Stimulated activated CD4-positive, alpha-beta T cell treated with anti-CD3 and anti-CD28 coated beads, TNF-alpha, amount 100 ng/mL, for 4 hours (primary cell): ENCODE measurements around the gene VPS41.
"Not testable (repeated sequence)": the region's sequence is repeated elsewhere in the genome, so short reads cannot be mapped to it uniquely, and the experiment has no call there.

Source experiments
- DNase-seq, 3 experiments: peaks; one replicate each; pipeline ENCODE4 v3.0.0-alpha.2; 2020; ENCODE audit warnings: low read depth in 3 of 3

Gene VPS41

DNA sequence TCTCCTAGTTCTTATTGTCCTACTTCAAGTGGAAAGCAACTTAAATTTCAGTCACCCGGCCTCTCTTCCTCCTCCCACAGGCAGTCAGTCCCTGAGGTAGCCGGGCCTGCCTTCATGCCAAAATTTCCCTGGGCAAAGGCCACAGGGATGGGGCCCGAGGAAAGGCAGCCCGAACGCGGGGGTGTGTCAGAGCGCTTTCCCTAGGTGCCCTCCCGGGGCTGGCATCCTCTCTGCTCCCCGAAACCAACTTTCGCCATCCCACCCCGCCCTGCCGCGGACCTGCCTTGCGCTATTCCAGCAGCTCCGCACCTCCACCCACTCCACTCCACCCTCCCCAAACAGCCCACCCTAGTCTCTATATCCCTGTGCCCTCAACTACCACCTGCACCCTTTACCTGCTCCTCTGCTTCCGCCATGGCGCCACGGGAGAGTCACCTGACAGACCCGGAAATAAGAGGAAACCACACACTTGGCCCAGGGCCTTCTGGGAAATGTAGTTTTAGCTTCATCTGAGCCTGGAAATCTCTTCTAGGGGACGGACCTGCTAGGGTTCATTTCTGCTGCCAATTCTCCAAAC, at the start of gene VPS41:
VPS41 (minus strand) TSS at position 433 of the 577 bp plus-strand sequence; CDS start at position 416, 17 bp downstream.
- peak; percentile 34 to 65 (median 60) for DNase-seq

DNA sequence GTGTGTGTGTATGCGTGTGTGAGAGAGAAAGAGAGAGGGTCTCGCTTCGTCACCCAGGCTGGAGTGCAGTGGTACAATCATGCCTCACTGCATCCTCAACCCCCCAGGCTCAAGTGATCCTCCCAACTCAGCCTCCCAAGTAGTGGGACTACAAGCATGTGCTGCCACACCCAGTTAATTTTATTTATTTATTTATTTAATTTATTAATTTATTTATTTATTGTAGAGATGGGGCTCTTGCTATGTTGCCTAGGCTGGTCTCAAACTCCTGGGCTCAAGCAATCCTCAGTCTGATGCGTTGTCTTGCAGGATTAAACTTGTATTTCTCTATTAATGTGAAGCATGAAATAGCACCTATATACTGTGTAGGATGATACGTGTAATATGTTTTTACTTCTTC, 46.9 kb upstream of the VPS41 start:
- no peak for DNase-seq

DNA sequence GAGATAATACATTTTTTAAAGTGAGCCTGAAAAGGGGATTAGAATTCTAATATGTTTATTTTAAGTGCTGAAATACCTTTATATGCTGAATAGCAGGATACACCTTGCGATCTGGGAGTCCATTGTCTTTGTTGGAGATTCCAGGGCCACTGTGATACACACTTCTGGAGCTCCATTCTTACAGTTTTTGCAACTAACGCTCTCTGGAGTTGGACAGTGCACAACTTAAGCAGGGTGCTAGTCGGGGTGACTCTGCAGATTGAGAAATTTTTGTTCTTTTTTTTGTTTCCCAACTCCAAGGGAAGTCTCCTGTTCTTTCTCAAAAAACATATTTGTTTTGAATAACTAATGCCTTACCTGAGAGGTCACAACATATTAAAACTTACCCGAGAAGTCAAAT, 45.0 kb upstream of the VPS41 start:
- DNase-seq, result no peak

DNA sequence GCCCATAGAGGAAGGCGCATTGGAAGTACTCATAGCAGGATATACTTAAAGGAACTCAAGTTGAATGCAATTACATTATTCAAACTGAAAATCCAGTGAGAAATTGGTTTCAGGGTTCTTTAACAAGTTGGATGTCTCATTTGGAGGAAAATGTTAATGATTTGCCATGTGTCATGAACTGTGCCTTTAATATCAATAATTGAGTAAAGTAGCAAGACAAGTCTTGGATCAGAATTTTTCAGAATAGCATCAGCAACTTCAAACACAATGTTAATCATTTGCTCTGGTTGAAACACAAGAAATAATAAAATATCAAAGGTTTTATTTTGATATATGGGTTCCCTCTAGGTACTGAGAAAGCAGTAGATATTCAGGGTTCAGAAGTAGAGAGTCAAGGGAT, 44.2 kb upstream of the VPS41 start:
- no peak for DNase-seq

DNA sequence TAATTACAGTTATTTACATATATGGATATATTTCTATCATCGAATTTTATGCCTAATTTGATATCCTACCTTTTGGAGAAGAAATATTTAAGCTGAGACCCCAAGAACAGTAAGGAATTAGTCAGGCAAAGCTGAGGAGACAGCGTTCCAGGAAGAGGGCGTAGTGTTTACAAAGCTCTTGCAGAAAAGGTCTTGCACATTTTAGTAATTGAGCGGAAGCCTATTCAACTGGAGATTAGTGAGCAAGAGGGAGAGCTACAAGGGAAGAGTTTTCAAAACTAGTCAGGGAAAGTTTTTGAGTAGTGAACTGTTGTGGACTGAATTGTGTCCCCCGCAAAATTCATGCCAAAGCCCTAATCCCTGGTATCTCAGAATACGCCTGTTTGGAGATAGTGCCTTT, 42.2 kb upstream of the VPS41 start:
- no peak for DNase-seq

DNA sequence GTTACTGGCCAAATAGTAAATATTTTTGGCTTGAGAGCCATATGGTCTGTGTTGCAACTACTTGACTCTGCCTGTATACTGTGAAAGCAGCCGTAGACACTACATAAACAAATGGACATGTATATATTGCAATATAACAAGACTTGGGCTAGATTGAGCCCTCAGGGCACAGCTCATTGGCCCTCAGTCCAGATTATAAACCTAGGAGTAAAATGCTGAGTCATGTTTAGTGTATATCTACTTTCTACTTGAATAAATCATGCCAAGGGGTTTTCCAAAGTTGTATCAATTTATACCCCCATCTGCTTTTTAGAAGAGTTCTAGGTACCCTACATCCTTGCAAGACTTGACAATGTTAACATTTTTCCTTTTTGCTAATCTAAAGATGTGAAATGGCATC, 41.3 kb upstream of the VPS41 start:
- DNase-seq, result no peak

DNA sequence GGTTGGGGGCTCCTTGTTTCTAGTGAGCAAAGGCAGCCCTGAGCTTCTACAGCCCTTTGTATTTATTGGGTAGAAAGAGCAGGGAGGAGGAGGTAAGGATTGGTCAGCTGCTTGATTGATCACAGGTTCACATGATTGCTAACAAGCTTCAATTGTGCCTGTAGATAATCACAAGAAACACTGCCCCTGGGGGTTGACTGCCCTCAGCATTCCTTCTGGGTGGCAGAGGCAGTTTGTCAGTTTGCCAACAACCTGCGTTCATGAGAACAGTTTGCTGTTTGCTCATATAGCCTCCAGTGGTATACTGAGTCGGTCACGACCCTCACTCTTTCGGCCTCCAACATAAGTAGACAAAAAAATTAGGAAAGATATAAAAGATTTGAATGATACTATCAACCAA, 38.5 kb upstream of the VPS41 start:
- DNase-seq, result not testable (repeated sequence)

DNA sequence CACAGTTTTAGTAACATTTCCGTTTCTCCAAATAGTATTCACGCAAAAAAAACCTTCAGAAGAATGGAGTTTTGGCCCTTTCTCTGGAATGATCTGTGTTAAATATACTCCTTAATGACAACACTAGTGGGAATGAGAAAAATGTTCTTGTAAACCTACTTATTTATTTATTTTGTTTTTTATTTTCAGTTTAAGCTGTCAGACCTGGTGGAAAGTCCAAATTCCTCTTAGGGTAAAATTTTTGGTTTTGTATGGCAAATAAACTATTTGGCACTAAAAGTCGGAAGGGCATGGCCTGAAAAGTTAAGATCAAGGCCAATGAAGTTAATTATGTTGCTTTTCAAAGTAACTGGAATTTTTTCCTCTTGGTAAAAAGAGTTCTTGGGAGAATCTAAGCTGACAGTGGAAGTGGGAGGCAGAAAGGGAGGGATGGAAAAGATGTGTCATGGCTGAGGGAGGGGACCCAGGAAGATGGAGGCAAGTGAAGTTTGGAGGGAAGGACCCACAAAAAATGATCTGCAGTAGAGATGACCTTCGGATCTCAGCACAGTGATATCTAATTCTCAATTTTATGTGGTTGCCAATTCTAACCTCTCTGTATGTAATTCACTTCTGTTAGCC, 33.5 kb upstream of the VPS41 start:
- no peak for DNase-seq

DNA sequence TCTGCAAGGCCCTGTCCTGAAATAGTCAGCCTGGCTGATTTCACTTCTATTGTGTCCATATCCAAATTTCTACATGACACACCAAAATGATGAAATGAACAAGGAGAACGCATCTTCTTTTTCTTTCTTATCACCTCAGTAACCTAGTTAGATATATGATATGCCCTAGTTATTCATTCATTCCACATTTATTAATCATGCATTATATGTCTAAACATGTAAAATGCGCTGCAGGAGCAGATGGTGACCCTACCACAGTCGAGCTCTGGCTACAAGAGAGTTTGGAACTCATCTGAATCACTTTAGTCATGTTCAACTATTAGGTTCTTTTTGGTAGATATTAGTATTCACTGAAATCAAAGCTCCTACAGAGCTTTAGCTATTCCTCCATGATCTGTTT, 31.8 kb upstream of the VPS41 start:
- no peak for DNase-seq

DNA sequence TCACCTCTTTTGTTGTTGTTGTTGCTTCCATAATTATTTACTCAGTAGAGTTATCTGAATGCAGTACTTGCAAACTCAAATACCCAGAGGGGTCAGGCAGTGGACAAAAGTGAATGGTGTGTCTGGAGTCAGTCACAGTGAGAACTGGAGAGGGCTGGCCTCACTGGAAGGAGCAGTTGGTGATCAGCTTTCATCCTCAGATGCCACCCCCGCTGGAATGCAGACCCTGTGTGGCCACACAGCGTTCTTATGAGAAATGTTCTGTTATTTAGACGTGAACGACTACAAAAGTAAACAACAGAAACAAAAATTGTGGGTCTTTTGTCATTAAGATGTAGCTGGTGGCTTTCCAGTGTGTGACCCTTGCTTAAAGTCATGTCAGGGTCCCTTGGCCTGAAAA, 29.6 kb upstream of the VPS41 start:
- no peak for DNase-seq

DNA sequence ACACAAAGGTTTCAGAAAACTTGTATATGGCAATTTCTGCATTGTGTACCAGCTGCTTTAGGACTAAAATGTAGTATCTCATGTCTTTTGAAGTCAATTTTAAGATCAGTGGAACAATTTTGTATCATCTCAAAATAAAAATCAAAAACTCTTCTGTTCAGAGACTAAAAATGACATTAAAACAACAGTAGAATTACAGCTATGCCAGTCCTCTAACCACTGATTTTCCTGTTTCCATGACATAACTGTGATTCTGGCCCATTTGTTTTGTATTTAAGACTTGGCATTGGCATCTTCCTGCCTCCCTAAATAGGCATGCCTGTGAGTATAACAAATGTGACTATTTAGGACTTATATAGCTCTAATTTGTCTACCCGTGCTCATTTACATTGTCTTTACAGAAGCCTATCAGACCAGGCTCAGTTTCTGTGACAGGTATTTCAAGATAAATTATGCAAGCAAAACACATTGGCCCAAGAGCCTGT, 29.1 kb upstream of the VPS41 start:
- no peak for DNase-seq

DNA sequence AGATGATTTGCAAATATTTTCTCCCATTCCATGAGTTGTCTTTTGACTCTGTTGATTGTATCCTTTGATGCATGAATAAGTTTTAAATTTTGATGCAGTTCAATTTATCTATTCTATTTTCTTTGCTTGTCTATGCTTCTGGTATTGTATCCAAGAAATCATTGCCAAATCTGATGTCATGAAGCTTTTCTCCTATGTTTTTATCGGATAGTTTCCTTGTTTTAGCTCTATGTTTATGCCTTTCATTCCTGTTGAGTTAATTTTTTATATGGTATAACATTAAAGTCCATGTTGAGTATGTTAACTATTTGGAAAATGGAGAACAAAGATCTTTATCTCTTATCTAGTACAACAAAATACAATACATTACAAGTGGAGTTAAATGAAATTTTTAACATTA, 27.6 kb upstream of the VPS41 start:
- DNase-seq, result no peak

DNA sequence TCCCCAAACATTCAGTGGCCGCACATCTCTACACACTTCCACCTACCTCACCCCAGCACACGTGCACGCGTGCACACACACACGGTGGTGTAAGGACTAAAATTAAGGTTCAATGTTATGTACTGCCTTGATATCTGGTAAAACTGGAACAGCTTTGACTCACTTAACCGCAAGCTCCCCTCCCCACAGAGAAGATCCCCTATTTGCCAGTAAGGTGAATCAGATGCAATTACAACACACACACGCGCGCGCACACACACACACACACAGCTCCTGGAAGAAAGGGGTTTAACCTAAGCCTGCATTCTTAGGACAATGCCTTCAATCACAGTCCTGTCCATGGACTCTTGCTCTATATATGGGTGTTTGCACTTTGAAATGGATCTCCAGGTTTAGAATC, 25.5 kb upstream of the VPS41 start:
- no peak for DNase-seq

DNA sequence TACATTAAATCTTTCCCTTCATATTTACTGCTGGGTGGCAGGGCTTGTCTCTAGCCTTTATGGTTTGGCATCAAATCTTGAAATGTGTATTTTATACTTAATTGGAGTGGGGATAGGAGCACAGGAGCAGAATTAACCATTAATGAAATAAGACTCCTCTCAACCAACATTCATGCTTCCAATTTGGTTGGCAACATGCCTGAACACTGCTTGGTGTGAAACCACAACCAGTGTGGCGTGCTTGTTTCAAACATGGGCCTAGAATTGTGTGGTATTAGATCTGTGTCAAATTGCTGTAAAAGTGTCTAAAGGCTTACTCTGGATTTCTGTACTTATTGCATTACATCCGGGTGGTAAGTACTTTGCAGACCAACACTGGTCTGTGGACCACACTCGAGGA, 25.1 kb upstream of the VPS41 start:
- no peak for DNase-seq

DNA sequence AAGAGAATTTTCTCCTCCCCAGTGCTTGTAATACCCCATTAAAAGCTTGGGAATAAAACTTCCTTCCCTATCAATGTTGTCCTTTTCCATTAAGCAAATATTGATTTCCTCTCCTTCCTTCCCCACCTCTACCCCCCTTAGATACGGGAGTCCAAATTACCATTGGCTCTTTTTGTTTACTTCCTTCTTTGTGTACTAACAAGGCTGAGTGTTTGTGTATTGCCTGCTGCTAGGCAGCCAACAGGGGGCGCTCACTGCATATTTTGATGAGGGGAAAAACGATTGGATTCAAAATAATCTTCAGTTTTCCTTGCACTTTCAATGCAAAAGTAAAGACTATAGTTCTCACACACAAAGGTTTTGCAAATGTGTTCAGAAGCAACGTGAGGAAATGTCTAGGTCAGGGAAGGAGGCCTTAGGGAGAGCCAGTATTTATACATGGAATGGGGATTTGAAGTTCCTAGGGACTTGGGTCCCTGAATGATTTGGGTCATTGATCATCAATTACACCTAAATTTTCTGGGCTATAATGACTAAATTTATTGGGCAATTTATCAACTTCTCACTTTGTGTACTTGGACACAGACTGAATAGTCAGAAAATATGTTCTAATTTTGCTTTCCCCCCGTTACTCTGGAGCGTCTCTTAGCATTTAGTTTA, 23.6 kb upstream of the VPS41 start:
- DNase-seq, result peak in 1 of 3 experiments; percentile 7

DNA sequence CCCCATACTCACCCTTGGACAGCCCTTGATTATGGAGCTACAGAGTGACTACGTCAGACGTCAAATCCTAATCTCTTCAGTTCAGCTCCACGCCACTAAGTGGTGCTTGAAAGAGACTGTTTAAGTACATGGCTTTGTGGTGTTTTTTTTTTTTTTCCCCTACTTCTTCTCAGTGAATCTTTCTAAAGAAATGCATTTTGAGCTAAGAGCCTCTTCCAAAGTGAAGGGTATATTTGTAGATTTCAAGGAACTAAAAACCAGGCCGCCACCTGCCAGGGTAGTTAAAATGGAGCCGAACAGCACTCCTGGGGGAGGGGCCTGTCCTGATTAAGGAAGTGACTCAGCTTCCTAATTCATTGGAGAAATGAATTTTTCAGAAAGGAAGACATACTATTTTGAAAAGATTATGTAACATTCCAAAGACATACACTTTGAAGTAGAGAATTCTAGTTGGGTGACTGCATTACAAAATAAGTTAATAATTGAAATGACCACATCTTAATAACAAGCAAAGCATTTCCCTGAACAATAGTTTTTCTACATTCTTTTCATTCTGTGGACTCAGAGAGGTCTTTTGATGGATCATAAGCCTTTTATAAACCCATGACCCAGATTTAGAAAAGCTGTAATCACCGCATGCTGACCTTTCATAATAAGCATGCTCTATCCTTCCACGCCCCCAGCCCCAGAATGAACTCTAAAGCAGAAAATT, 20.6 kb upstream of the VPS41 start:
- DNase-seq, result no peak

DNA sequence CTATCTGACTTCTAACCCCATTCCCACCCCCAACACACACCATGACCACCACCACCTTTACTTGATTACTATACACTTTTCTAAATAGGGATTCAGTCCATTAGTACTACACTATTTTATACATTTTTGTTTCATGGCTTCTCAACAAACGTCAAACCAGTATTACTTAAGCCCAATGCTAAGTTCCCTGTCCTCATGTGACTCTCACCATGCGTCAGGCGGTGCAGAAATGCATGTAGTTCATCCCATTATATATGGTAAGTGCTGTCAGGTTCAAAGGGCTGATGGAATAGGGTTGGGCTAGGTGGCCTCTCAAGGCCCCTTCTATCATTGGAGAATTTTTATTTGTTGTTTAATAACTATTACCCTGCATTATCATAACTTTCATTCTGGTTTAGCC, 19.5 kb upstream of the VPS41 start:
- no peak for DNase-seq

DNA sequence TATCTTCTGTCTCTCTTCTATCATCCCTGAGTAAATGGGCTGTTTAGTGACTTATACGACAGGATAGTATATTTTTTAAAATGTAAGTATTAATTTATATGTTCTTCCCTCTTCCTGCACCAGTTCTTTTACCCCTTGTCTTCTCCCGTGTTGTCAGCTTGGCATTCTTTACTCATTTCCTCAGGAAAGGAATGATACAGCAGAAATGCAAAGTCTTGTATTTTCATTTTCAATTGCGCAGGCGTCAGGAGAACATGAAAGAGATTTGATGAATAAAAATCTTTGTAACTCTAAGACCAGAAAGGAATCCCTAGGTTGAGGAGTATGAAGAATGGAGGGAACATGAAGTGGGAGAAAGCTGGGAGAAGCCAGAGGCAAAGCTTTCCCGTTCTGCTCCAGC, 18.8 kb upstream of the VPS41 start:
- no peak for DNase-seq

DNA sequence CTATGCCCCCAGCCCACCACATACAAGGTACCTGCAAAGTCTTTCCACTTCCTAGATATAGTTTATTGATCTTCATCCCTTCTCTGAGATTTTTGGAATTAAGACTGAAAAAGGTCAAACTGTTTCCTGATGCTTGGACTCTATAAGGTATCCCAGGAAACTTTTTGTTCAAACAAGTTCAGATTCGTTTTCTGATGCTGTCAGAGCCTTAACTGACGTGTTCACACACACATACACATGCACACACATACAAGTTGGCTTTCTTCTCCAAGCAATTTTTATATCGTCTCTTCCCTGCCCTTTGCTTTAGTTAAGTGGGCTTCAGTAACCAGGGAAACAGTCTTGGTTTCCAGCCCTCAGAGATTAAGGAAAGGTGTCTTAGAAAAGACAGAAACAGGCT, 11.7 kb upstream of the VPS41 start:
- no peak for DNase-seq

DNA sequence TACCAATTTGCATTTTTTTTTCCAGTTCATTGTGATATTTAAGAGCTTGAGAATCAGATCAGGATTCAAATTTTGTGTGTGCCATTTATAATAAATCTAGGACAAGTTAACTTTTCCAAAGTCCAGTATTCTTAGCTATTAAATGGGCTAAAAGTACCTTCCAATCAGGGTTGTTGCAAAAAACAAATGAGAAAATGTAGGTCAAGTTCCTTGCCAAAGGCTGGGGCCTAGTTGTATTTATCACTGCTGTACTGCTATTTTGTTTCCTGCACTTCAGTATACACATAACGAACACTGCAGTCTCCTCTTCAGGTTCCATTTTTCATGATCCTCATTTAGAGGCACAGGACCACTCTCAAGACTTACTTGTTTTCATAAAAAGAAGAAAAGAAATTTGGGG, 7.4 kb upstream of the VPS41 start:
- DNase-seq, result no peak

DNA sequence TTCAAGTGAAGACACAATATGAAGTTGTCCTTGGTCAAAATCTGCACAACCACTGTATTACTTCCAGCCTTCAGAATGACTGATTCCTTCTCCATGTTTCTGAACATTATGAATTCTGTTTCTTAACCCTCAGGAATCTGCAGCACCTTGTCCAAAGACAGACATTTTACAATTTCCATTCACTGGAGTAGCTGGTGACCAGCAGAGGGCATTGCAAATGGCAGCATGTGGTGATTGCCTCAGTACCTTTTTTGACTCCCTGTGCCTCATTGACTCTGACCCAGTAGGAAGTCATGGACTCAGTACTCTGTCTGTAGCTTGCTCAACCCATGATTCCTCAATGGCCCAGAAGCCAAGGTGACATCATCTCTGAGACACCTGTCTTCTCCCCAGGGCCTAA, 879 bp upstream of the VPS41 start:
- no peak for DNase-seq

DNA sequence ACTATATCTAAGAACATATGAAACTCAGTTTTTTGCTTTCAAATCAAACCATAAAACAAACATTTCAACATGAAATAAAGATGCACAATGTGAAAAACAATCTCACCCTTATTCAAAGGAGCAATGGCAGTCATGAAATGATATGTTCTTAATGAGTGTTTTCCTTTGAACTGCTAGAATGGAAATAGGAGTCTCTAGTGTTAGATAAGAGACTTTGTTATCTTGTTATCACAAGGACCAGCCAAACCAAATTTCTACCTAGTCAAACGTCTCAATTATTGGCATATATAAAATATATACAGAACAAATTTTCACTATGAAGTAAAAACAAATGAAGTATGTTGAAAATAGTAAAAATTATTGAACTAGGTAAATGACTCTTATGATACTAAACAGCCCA, 1.2 kb downstream of the VPS41 start:
- no peak for DNase-seq

DNA sequence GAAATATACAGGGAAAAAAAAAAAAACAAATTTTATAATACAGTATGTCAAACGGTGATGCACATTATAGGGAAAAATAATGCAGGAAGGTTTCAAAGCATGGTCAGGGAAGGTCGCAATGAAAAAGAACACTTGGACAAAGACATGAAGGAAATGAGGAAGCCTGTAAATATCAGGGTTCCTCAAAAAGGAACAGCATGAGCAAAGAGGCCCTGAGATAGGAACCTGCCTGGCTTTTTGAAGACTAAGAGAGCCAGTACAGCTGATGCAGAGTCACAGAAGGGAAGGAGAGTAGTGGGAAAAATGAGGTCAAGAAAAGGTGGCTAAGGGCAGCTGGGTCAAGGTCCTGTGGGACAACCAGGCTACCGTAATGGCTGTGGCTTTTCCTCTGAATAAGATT, 1.9 kb downstream of the VPS41 start:
- DNase-seq, result no peak
